Measurements from ENCODE around the gene POLA1.

The POLA1 gene

DNA sequence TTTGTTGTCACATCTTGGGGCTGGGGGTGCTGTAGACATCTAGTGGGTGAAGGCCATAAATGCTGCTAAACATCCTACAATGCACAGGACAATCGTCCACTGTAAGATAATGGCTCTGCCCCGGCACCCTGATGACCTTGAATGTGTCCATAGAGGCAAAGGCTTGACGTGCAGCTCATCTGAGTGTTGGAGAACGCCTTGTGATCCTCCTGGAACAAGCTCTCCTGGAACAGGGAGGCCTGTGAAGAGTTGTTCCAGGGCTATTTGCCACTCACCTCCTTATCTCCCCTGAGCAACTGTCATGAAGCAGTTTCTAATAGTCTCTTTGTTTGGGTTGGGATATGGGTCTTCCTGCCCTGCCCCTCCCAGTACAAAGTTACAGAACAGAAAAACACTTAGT, 31.4 kb upstream of the POLA1 start:
- H3K4me3 ChIP-seq (ENCODE audit: low read depth, low read length) = no peak overlapping the region
- TF ChIP-seq, protein P1, sequence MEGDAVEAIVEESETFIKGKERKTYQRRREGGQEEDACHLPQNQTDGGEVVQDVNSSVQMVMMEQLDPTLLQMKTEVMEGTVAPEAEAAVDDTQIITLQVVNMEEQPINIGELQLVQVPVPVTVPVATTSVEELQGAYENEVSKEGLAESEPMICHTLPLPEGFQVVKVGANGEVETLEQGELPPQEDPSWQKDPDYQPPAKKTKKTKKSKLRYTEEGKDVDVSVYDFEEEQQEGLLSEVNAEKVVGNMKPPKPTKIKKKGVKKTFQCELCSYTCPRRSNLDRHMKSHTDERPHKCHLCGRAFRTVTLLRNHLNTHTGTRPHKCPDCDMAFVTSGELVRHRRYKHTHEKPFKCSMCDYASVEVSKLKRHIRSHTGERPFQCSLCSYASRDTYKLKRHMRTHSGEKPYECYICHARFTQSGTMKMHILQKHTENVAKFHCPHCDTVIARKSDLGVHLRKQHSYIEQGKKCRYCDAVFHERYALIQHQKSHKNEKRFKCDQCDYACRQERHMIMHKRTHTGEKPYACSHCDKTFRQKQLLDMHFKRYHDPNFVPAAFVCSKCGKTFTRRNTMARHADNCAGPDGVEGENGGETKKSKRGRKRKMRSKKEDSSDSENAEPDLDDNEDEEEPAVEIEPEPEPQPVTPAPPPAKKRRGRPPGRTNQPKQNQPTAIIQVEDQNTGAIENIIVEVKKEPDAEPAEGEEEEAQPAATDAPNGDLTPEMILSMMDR (IDR thresholded peaks at IDR 0.05; ENCODE audit: low read depth, low read length) = no peak
- DNase-seq (ENCODE audit: low read depth, low spot score) = no peak
- in situ Hi-C loops (cut with HindIII; ENCODE audit: low sequenced_read_pairs) = no loop called here

DNA sequence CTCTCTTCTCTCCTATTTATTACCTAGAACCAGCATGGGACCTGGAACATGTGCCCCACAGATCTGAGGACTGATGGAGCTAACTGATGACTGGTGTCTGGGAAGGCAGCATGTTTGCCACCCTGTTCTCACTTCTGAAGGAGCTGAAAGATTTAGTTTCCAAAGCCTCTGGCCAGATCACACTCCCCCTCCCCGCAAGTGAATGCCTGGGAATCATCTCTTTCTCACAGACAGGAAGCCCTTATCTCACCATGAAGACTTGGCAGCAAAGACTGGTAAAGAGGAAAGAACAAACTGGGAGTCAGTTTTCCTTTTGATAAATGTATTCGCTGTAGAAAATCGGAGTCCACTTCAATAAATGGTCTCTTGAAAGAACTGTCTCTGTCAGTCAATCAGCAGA, 25.6 kb upstream of the POLA1 start:
- no peak overlapping the region for H3K4me3 ChIP-seq (ENCODE audit: low read depth, low read length)
- DNase-seq (ENCODE audit: low read depth, low spot score) = no peak
- in situ Hi-C loops (cut with HindIII; ENCODE audit: low sequenced_read_pairs) = no loop called here
- TF ChIP-seq, protein P1 (IDR thresholded peaks at IDR 0.05; ENCODE audit: low read depth, low read length) = no peak

DNA sequence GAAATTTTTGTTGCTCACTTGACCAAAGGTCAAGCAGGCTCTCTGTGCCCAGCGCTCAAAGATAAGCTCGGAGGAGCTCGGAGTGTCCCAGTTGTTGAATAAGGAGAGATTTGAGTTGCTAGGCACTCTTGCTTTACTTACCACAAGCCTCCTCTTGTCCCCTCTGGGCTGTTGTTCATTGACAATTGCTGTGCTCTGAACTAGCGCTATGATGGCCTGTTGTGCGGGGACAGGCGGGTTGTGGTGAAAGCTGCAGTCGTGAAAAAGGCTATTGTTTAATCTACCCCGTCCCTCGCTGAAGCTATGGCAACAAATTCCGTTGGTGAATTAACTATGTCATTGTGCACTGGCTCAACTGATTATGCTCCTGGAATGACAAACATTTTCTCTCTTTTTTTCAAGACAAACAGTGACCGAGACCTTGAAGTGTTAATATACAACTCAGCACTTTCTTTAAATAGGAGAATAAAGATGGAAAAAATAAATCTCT, 21.0 kb upstream of the POLA1 start:
- no peak for DNase-seq (ENCODE audit: low read depth, low spot score)
- in situ Hi-C loops (cut with HindIII; ENCODE audit: low sequenced_read_pairs) = no loop called here
- H3K4me3 ChIP-seq (ENCODE audit: low read depth, low read length) = no peak overlapping the region
- TF ChIP-seq, protein P1 (IDR thresholded peaks at IDR 0.05; ENCODE audit: low read depth, low read length) = no peak

GRCh38 chrX:24673424-24673823, 20.3 kb upstream of the POLA1 start:
- DNase-seq (ENCODE audit: low read depth, low spot score) = no peak
- TF ChIP-seq, protein P1 (IDR thresholded peaks at IDR 0.05; ENCODE audit: low read depth, low read length) = no peak
- no peak overlapping the region for H3K4me3 ChIP-seq (ENCODE audit: low read depth, low read length)
- in situ Hi-C loops (cut with HindIII; ENCODE audit: low sequenced_read_pairs) = no loop called here

GRCh38 chrX:24676403-24677024, 17.2 kb upstream of the POLA1 start:
- TF ChIP-seq, protein P1 (IDR thresholded peaks at IDR 0.05; ENCODE audit: low read depth, low read length) = peak; percentile 63
- in situ Hi-C loops (cut with HindIII; ENCODE audit: low sequenced_read_pairs) = no loop called here
- no peak for DNase-seq (ENCODE audit: low read depth, low spot score)
- H3K4me3 ChIP-seq (ENCODE audit: low read depth, low read length) = no peak overlapping the region

GRCh38 chrX:24682739-24683432, 10.8 kb upstream of the POLA1 start:
- TF ChIP-seq, protein P1 (IDR thresholded peaks at IDR 0.05; ENCODE audit: low read depth, low read length) = no peak
- no peak for DNase-seq (ENCODE audit: low read depth, low spot score)
- no peak overlapping the region for H3K4me3 ChIP-seq (ENCODE audit: low read depth, low read length)
- in situ Hi-C loops (cut with HindIII; ENCODE audit: low sequenced_read_pairs) = no loop called here
